GM13977 (cell line): ENCODE data around the gene RPL18A.

Source experiments
- DNase-seq: peaks from one replicate; pipeline ENCODE4 v3.0.0; 2012; ENCODE audit warnings: low spot score
- CTCF ChIP-seq: IDR thresholded peaks from 2 replicates; pipeline ENCODE4 v1.5.1; 2012; ENCODE audit warnings: mild to moderate bottlenecking, control low read depth; ENCODE audit not compliant: insufficient read depth; ENCODE audit errors: extremely low read depth, missing control alignments
- in situ Hi-C: fragments of 300-500 bp; cut with MboI; formaldehyde crosslinking; loops from one replicate; pipeline ENCODE4 v1.12.0; 2022; ENCODE audit warnings: low sequenced_read_pairs, low pct_unique_long_range_greater_than_20kb, mixed read lengths, inconsistent platforms; ENCODE audit not compliant: unreplicated experiment

Gene RPL18A

GRCh38 chr19:17841810-17842662 lies 17.7 kb upstream of the RPL18A start:
- in situ Hi-C loops: no loop called here
- no peak for TF ChIP-seq CTCF
- DNase-seq: peak; percentile 70

- TF ChIP-seq CTCF: no peak
- in situ Hi-C loops: no loop called here
- peak; percentile 34 for DNase-seq
Observed at GRCh38 chr19:17842663-17843291, 16.9 kb upstream of the RPL18A start.

- in situ Hi-C loops: no loop called here
- no peak for TF ChIP-seq CTCF
Observed at GRCh38 chr19:17843292-17843827, 16.4 kb upstream of the RPL18A start.

GRCh38 chr19:17843908-17844490 lies 15.7 kb upstream of the RPL18A start:
- no peak for DNase-seq
- no peak for TF ChIP-seq CTCF
- in situ Hi-C loops: no loop called here

More at GRCh38 chr19:17843292-17843827, 16.4 kb upstream of the RPL18A start:
- DNase-seq: no peak

- no peak for TF ChIP-seq CTCF
- in situ Hi-C loops: no loop called here
- DNase-seq: no peak
Observed at GRCh38 chr19:17846146-17846545, 13.6 kb upstream of the RPL18A start.

GRCh38 chr19:17847538-17848366 lies 12.0 kb upstream of the RPL18A start, which contains the start of gene JAK3:
TSS of gene JAK3 (minus strand) at chr19:17847982. CDS start at chr19:17844417, 3,565 bp downstream.
- in situ Hi-C loops: no loop called here
- DNase-seq: peak; percentile 89
- TF ChIP-seq CTCF: no peak
